ENCODE measurements around the gene HDAC10.

DNA sequence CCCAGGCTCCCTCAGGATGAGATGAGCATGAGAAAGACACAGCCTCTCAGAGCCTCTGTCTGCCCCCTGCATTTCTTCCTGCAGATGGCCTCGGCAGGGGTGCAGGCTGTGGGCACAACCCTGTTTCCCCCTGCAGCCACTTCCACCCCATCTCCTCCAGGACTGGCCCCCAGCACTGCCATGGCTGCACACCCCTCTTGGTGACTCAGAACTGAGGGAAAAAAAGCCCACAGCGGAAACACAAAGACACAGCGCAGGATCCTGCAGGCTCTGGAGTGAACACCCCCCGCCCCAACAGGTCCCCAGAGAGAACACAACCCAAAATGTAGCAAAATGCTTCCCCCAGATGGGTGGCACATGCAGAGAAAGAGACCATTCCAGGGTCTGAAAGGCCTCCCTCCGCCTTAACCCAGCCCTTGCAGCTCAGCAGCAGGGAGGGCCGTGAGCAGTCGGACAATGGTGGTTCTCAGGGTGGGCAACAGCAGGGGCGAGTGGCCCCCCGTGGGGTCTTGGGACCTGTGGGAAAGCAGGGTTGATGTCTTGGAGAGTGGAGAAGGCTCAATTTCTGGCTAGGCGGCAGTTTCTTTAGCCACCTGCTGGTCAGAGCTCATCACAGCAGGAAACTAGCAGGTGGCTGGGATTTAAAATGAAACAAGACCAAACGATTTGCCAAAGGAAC, 14.2 kb downstream of the HDAC10 start:
- TF ChIP-seq POLR2AphosphoS5 (IDR thresholded peaks at IDR 0.05; ENCODE audit: low read depth, low read length), result no peak
- TF ChIP-seq, protein P1, sequence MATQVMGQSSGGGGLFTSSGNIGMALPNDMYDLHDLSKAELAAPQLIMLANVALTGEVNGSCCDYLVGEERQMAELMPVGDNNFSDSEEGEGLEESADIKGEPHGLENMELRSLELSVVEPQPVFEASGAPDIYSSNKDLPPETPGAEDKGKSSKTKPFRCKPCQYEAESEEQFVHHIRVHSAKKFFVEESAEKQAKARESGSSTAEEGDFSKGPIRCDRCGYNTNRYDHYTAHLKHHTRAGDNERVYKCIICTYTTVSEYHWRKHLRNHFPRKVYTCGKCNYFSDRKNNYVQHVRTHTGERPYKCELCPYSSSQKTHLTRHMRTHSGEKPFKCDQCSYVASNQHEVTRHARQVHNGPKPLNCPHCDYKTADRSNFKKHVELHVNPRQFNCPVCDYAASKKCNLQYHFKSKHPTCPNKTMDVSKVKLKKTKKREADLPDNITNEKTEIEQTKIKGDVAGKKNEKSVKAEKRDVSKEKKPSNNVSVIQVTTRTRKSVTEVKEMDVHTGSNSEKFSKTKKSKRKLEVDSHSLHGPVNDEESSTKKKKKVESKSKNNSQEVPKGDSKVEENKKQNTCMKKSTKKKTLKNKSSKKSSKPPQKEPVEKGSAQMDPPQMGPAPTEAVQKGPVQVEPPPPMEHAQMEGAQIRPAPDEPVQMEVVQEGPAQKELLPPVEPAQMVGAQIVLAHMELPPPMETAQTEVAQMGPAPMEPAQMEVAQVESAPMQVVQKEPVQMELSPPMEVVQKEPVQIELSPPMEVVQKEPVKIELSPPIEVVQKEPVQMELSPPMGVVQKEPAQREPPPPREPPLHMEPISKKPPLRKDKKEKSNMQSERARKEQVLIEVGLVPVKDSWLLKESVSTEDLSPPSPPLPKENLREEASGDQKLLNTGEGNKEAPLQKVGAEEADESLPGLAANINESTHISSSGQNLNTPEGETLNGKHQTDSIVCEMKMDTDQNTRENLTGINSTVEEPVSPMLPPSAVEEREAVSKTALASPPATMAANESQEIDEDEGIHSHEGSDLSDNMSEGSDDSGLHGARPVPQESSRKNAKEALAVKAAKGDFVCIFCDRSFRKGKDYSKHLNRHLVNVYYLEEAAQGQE (IDR thresholded peaks at IDR 0.05; ENCODE audit: insufficient read depth in 1 of 2, low read depth in 2 of 2, low read length in 2 of 2), result no peak
